Activated CD4-positive, alpha-beta T cell treated with anti-CD3 and anti-CD28 coated beads, Interleukin-2, amount 50 U/mL, for 48 hours (primary cell): Measurements from ENCODE around the gene FH.
A peak's percentile ranks its signal among the peaks of the same experiment; 100 is the strongest.

Source experiments
- DNase-seq, 2 experiments: peaks; one replicate each; pipeline ENCODE4 v3.0.0-alpha.2; 2020

Gene FH

GRCh38 chr1:241521718-241522117 lies 2.2 kb upstream of the FH start:
- no peak for DNase-seq

- no peak for DNase-seq
Observed at GRCh38 chr1:241520080-241520465, 518 bp upstream of the FH start.

- peak; percentile 26 to 40 for DNase-seq
Observed at GRCh38 chr1:241518476-241519307, 863 bp downstream of the FH start.

GRCh38 chr1:241513378-241513777 lies 6.2 kb downstream of the FH start:
- DNase-seq, result no peak

- no peak for DNase-seq
Observed at GRCh38 chr1:241507189-241507863, 12.2 kb downstream of the FH start.

- DNase-seq, result no peak
Observed at GRCh38 chr1:241503444-241503843, 16.1 kb downstream of the FH start.

- no peak for DNase-seq
Observed at GRCh38 chr1:241499910-241500309, 19.6 kb downstream of the FH start.

- no peak for DNase-seq
Observed at GRCh38 chr1:241495741-241496140, 23.8 kb downstream of the FH start.

GRCh38 chr1:241488739-241489138 lies 30.8 kb downstream of the FH start:
- no peak for DNase-seq

GRCh38 chr1:241485554-241485992 lies 34.0 kb downstream of the FH start:
- DNase-seq, result no peak

GRCh38 chr1:241485145-241485544 lies 34.4 kb downstream of the FH start:
- DNase-seq, result no peak

GRCh38 chr1:241482761-241483250 lies 36.7 kb downstream of the FH start:
- no peak for DNase-seq

- no peak for DNase-seq
Observed at GRCh38 chr1:241479294-241479693, 40.3 kb downstream of the FH start.

GRCh38 chr1:241475671-241476070 lies 43.9 kb downstream of the FH start:
- DNase-seq, result no peak

- DNase-seq, result no peak
Observed at GRCh38 chr1:241473026-241473425, 46.5 kb downstream of the FH start.

- no peak for DNase-seq
Observed at GRCh38 chr1:241470908-241471590, 48.5 kb downstream of the FH start.

- no peak for DNase-seq
Observed at GRCh38 chr1:241470361-241470760, 49.2 kb downstream of the FH start.

- DNase-seq, result no peak
Observed at GRCh38 chr1:241465673-241466072, 53.9 kb downstream of the FH start.

GRCh38 chr1:241464985-241465384 lies 54.6 kb downstream of the FH start:
- no peak for DNase-seq

- no peak for DNase-seq
Observed at GRCh38 chr1:241462391-241462790, 57.2 kb downstream of the FH start.

GRCh38 chr1:241460098-241460873 lies 59.3 kb downstream of the FH start:
- DNase-seq, result no peak

GRCh38 chr1:241459186-241459802 lies 60.3 kb downstream of the FH start:
- no peak for DNase-seq
